ENCODE data around the gene VANGL2. TPM values are rescaled to one million over a fixed set of nuclear protein-coding genes. Genes with fewer than 3 reads are reported as not detected.

VANGL2 gene
- total and polyA plus RNA-seq, 2 of the 4 experiments (the other 2 are of a cell fraction) = 0.36 to 3.6 TPM

DNA sequence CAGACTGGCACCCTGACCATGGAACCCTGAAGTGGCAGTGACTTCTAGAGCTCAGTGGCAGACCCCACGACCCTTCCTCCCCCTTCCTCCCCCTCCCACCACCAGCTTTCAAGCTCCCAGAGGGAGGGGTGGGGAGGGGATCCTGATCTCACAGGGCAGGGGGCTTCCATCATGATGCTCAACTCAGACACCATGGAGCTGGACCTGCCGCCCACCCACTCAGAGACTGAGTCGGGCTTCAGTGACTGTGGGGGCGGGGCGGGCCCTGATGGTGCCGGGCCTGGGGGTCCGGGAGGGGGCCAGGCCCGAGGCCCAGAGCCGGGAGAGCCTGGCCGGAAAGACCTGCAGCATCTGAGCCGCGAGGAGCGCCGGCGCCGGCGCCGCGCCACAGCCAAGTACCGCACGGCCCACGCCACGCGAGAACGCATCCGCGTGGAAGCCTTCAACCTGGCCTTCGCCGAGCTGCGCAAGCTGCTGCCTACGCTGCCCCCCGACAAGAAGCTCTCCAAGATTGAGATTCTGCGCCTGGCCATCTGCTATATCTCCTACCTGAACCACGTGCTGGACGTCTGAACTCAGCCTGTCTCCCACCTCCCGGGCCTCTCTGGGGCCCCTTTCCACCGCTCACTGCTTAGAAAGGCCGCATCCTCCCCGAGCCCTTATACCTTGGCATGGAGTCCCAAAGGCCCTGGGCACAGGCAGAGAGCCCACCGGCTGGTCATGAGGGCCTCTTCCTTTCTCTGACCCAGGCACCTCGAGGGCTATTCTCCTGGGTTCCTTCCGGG is 29.6 kb upstream of the VANGL2 start (continued):
- TF ChIP-seq MAZ (IDR thresholded peaks at IDR 0.05; ENCODE audit: borderline replicate concordance, low read depth, low read length) = no peak

- no peak overlapping the region for H2BK15ac ChIP-seq (ENCODE audit: low read depth, low read length)
- H2AK9ac ChIP-seq (replicated peaks; ENCODE audit: low read depth, low read length, poor library complexity) = no peak overlapping the region
- H3K4me1 ChIP-seq (ENCODE audit: control insufficient read depth, insufficient read depth, low read length) = no peaks in the 10 kb centered on the region
- POLR2A ChIA-PET (ENCODE audit: unreplicated experiment) = no interaction called here
- no peaks in the 10 kb centered on the region for H3K9me3 ChIP-seq (ENCODE audit: control insufficient read depth, insufficient read depth, low read length)
- H3K27ac ChIP-seq (ENCODE audit: insufficient read depth, low read length) = no peak overlapping the region
- no peak overlapping the region for H2BK120ac ChIP-seq (ENCODE audit: low read depth, low read length)
- BruUV-seq (replicated peaks) = no TSS peak
- in situ Hi-C loops (cut with MboI; ENCODE audit: low sequenced_read_pairs) (loop anchor here (10.0 kb wide), 1 partner anchor 436 kb away; no protein-coding TSS in a partner anchor), intact Hi-C loops (cut with micrococcal nuclease) (loop anchor here (10.0 kb wide), 1 partner anchor 426 kb away; the partner anchor contains the start of gene IGSF9), dilution Hi-C loops (cut with HindIII; ENCODE audit: low sequenced_read_pairs, unreplicated experiment) (no loop called here)
- H2BK20ac ChIP-seq (ENCODE audit: low read depth, low read length) = no peak overlapping the region
- H4K5ac ChIP-seq (ENCODE audit: low read depth, low read length) = no peak overlapping the region
- no peak overlapping the region for H4K8ac ChIP-seq (ENCODE audit: low read depth in 2 of 2, low read length in 2 of 2)
- no peak overlapping the region for H3K14ac ChIP-seq (replicated peaks; ENCODE audit: low read depth, low read length)
- H2AFZ ChIP-seq (replicated peaks; ENCODE audit: low read length, poor library complexity) = no peak overlapping the region
- no peak overlapping the region for H3K9ac ChIP-seq (ENCODE audit: low read depth, low read length)
- H3K23ac ChIP-seq (ENCODE audit: low read depth, low read length) = no peak overlapping the region
- no peak overlapping the region for H3K4me3 ChIP-seq (ENCODE audit: insufficient read depth, low read depth, low read length)
- no peak overlapping the region for H3K56ac ChIP-seq (ENCODE audit: extremely low read depth, insufficient read depth, low read length)
- no peak overlapping the region for H3K4ac ChIP-seq (ENCODE audit: low read depth, low read length)
- H3K79me1 ChIP-seq (ENCODE audit: low read depth in 1 of 2, low read length in 2 of 2) = no peaks in the 10 kb centered on the region
- H3K36me3 ChIP-seq (ENCODE audit: control insufficient read depth, insufficient read depth, low read length) = no peaks in the 10 kb centered on the region
- ATAC-seq (ENCODE audit: low read depth) (no peak), DNase-seq (no peak)
- CTCF ChIA-PET = no interaction called here
- H2AK5ac ChIP-seq (ENCODE audit: low read depth, low read length) = no peak overlapping the region
- no peaks in the 10 kb centered on the region for H3K9me1 ChIP-seq (ENCODE audit: insufficient read depth, low read length)
- H2BK5ac ChIP-seq (ENCODE audit: low read depth, low read length, poor library complexity, severe bottlenecking) = no peak overlapping the region
- peaks cover 6% of the 10 kb centered on the region; the same call in 1 of the 2 replicates for H3K27me3 ChIP-seq (ENCODE audit: control insufficient read depth, insufficient read depth, low read length)
- H4K20me1 ChIP-seq (ENCODE audit: insufficient read depth, low read length) = no peaks in the 10 kb centered on the region
- H4K91ac ChIP-seq (ENCODE audit: insufficient read depth, low read depth, low read length) = no peak overlapping the region
- H3K4me2 ChIP-seq (ENCODE audit: low read depth, low read length) = no peak overlapping the region
- no peak overlapping the region for H3K18ac ChIP-seq (ENCODE audit: low read depth, low read length)
- TF ChIP-seq RCOR1 (IDR thresholded peaks at IDR 0.05; ENCODE audit: insufficient replicate concordance, low read length) = no peak
- no peak for TF ChIP-seq CEBPB (IDR thresholded peaks at IDR 0.05; ENCODE audit: low read depth, low read length)
- TF ChIP-seq FOS (IDR thresholded peaks at IDR 0.05; ENCODE audit: low read depth, low read length) = no peak
- no peak for TF ChIP-seq NFE2L2 (IDR thresholded peaks at IDR 0.05; ENCODE audit: low read depth, low read length)
- TF ChIP-seq SMC3 (IDR thresholded peaks at IDR 0.05; ENCODE audit: low read depth, low read length) = no peak
- no peak for TF ChIP-seq CHD1 (IDR thresholded peaks at IDR 0.05; ENCODE audit: low read depth, low read length)
- TF ChIP-seq MAFK (IDR thresholded peaks at IDR 0.05; ENCODE audit: low read depth, low read length) = no peak
- TF ChIP-seq RFX5 (IDR thresholded peaks at IDR 0.05; ENCODE audit: low read depth, low read length) = no peak
- TF ChIP-seq BHLHE40 (IDR thresholded peaks at IDR 0.05; ENCODE audit: low read depth, low read length) = no peak
- TF ChIP-seq, protein P1, sequence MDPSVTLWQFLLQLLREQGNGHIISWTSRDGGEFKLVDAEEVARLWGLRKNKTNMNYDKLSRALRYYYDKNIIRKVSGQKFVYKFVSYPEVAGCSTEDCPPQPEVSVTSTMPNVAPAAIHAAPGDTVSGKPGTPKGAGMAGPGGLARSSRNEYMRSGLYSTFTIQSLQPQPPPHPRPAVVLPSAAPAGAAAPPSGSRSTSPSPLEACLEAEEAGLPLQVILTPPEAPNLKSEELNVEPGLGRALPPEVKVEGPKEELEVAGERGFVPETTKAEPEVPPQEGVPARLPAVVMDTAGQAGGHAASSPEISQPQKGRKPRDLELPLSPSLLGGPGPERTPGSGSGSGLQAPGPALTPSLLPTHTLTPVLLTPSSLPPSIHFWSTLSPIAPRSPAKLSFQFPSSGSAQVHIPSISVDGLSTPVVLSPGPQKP (IDR thresholded peaks at IDR 0.05; ENCODE audit: borderline replicate concordance, low read depth, low read length) = no peak
- TF ChIP-seq RAD21 (IDR thresholded peaks at IDR 0.05; ENCODE audit: low read length) = no peak
- no peak for TF ChIP-seq CTCF (conservative IDR thresholded peaks at IDR 0.05; ENCODE audit: low read depth, low read length)
- TF ChIP-seq, protein P2, sequence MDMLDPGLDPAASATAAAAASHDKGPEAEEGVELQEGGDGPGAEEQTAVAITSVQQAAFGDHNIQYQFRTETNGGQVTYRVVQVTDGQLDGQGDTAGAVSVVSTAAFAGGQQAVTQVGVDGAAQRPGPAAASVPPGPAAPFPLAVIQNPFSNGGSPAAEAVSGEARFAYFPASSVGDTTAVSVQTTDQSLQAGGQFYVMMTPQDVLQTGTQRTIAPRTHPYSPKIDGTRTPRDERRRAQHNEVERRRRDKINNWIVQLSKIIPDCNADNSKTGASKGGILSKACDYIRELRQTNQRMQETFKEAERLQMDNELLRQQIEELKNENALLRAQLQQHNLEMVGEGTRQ (IDR thresholded peaks at IDR 0.05; ENCODE audit: low read depth, low read length) = no peak
These were observed 29.1 kb upstream of the VANGL2 start for GRCh38 chr1:160371346-160371631.

All from IMR-90 (cell line).